Measurements from ENCODE around the gene RGS11. TPM values are rescaled to one million over a fixed set of nuclear protein-coding genes. Genes with fewer than 3 reads are reported as not detected.
A peak's percentile ranks its signal among the peaks of the same experiment; 100 is the strongest.

The RGS11 gene
- total and polyA plus RNA-seq, 9 of the 15 experiments (the other 6 are each of a cell fraction or from before 2014, with no cell fraction given): not detected

DNA sequence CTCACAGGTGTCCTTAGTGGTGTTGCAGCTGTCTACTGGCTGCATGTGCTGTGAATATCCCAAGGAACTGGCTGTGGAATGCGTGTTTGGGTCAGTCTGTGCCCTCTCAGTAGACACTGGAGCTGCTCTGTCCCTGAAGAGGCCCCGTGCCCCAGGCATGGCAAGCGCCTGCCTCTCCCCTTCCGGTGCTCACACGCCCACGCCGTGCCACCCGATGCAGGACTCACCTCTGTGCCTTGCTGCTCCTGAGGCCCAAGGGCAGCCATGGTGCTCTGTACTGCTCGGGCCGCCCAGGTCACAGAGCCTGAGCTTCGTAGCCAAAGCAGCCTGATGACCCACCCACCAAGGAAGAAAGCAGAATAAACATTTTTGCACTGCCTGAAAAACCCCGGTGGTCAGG, 10.0 kb downstream of the RGS11 start:
- Histone ChIP-seq H3K4me3 (no peak overlapping the region), H3K27me3 (ENCODE audit: control insufficient read depth in 2 of 2, insufficient read depth in 2 of 2, low read length in 2 of 2) (no peaks in the 10 kb centered on the region; a peak in 1 of 5 replicates), H4K20me1 (replicated peaks; ENCODE audit: control insufficient read depth, insufficient read depth, low read length) (peaks cover 3% of the 10 kb centered on the region; the same call in 1 of the 2 replicates), H3K9me3 (replicated peaks; ENCODE audit: control insufficient read depth, insufficient read depth, low read depth, low read length) (no peaks in the 10 kb centered on the region), H3K4me2 (ENCODE audit: insufficient read depth, low read length) (no peak overlapping the region), H3K36me3 (ENCODE audit: control insufficient read depth, insufficient read depth, low read length) (peaks cover 16% of the 10 kb centered on the region; the same call in 2 of the 3 replicates), H2AFZ (ENCODE audit: low read depth, low read length) (no peak overlapping the region), H3K9ac (ENCODE audit: insufficient read depth in 1 of 2, low read depth in 2 of 2, low read length in 2 of 2) (peak overlapping the region in 1 of 2 experiments; percentile 55; a peak in 1 of 4 replicates), H3K79me2 (ENCODE audit: control insufficient read depth, insufficient read depth, low read length) (no peaks in the 10 kb centered on the region), H3K4me1 (replicated peaks in 1 of 2; ENCODE audit: control insufficient read depth in 2 of 2, insufficient read depth in 2 of 2, low read length in 2 of 2) (peaks cover 0 to 63% of the 10 kb centered on the region in 2 experiments; a peak in 2 of 5 replicates), H3K9me1 (ENCODE audit: control insufficient read depth, insufficient read depth, low read length) (no peaks in the 10 kb centered on the region), H3K27ac (ENCODE audit: extremely low read depth, low read depth, low read length) (no peak overlapping the region)
- DNase-seq (ENCODE audit: extremely low read depth in 1 of 4, low spot score in 3 of 4): no peak
- in situ Hi-C loops (cut with MboI) (no loop called here), intact Hi-C loops (cut with micrococcal nuclease) (no loop called here)
- ATAC-seq: no peak
- ChIA-PET POLR2A (interaction anchor here (0.5 kb wide), 1 partner anchor 11 kb away, joined by 3 read pairs; no protein-coding TSS in a partner anchor), CTCF (ENCODE audit: low intra/inter-chr PET ratio) (no interaction called here)
- FAIRE-seq: no peak
- 0 out of 2 replicates have a peak, but pooled peaks have one; percentile 21 for TF ChIP-seq POLR2G (IDR thresholded peaks at IDR 0.05; ENCODE audit: low read depth, low read length)
- TF ChIP-seq FOXM1 (IDR thresholded peaks at IDR 0.05; ENCODE audit: low read depth): no peak
- TF ChIP-seq FOXM1 (CRISPR knock-in tag; IDR thresholded peaks at IDR 0.05; ENCODE audit: low read depth): no peak
- TF ChIP-seq, protein P1, sequence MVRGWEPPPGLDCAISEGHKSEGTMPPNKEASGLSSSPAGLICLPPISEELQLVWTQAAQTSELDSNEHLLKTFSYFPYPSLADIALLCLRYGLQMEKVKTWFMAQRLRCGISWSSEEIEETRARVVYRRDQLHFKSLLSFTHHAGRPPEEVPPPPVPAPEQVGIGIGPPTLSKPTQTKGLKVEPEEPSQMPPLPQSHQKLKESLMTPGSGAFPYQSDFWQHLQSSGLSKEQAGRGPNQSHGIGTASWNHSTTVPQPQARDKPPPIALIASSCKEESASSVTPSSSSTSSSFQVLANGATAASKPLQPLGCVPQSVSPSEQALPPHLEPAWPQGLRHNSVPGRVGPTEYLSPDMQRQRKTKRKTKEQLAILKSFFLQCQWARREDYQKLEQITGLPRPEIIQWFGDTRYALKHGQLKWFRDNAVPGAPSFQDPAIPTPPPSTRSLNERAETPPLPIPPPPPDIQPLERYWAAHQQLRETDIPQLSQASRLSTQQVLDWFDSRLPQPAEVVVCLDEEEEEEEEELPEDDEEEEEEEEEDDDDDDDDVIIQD (CRISPR knock-in tag; IDR thresholded peaks at IDR 0.05): no peak
- no peak for TF ChIP-seq KAT2B (IDR thresholded peaks at IDR 0.05; ENCODE audit: low read depth, low read length)
- 70% methylated on average over 12 of the region's 12 CpGs for WGBS (ENCODE audit: insufficient coverage, low coverage, missing lambda C conversion rate)
- BruUV-seq (replicated peaks): TSS peak; percentile 63
